Spleen (tissue), 7 donors: Measurements from ENCODE around the gene TBC1D10A.

ENCODE experiments used
- CTCF ChIP-seq, 11 experiments: fragments of 200-600 bp in 7 of 11; fragments of 450-650 bp in 4 of 11; sonication (generic) in 4 of 11; IDR thresholded peaks in 8 of 11; conservative IDR thresholded peaks in 3 of 11; 1 replicate in 7 of 11; 2 replicates in 4 of 11; pipeline versions ENCODE4 v1.4.0 to v1.8.0; 2016 to 2021; ENCODE audit warnings: antibody characterized with exemption in 11 of 11, inconsistent platforms in 4 of 11, mild to moderate bottlenecking in 1 of 11
- POLR2A ChIP-seq, 3 donors: fragments of 450-650 bp; IDR thresholded peaks; one replicate each; pipeline ENCODE4 v1.5.1; 2017; ENCODE audit warnings: antibody characterized with exemption in 3 of 3, mild to moderate bottlenecking in 1 of 3
- POLR2AphosphoS5 ChIP-seq, 3 donors: sonication (generic); formaldehyde crosslinking; IDR thresholded peaks; one replicate each; pipeline ENCODE4 v1.5.1; 2017; ENCODE audit warnings: antibody characterized with exemption in 3 of 3
- donor health status: DM: no; HTN: no; CAD: no; lungs with moderate emphysema.
- donor health status: DM: no; HTN: no; CAD: no.
- donor health status: DM: no; HTN: no; CAD: no.

GRCh38 chr22:30288419-30289140, 38.2 kb downstream of the TBC1D10A start:
- no peak for TF ChIP-seq POLR2A (IDR thresholded peaks at IDR 0.05)
- TF ChIP-seq CTCF (IDR thresholded peaks at IDR 0.05 in 8 of 11, conservative IDR thresholded peaks at IDR 0.05 in 3 of 11), result no peak
- no peak for TF ChIP-seq POLR2AphosphoS5 (IDR thresholded peaks at IDR 0.05)
